Activated naive CD8-positive, alpha-beta T cell (primary cell): ENCODE results near the gene RIMS1.
"Not testable (repeated sequence)": the region's sequence is repeated elsewhere in the genome, so short reads cannot be mapped to it uniquely, and the experiment has no call there.

ENCODE experiments used
- H3K27ac Mint-ChIP-seq: one replicate; pipeline ENCODE4 v1.8.0; 2021; ENCODE audit warnings: mixed read lengths
- H3K27me3 Mint-ChIP-seq: one replicate; pipeline ENCODE4 v1.8.0; 2021; ENCODE audit warnings: mixed read lengths
- H3K36me3 Mint-ChIP-seq: one replicate; pipeline ENCODE4 v1.8.0; 2021; ENCODE audit warnings: mixed read lengths
- H3K4me1 Mint-ChIP-seq: one replicate; pipeline ENCODE4 v1.8.0; 2021; ENCODE audit warnings: low read depth, mixed read lengths
- H3K4me3 Mint-ChIP-seq: one replicate; pipeline ENCODE4 v1.8.0; 2021; ENCODE audit warnings: mild to moderate bottlenecking, mixed read lengths
- H3K9me3 Mint-ChIP-seq: one replicate; pipeline ENCODE4 v1.8.0; 2021; ENCODE audit warnings: low read depth, mixed read lengths

The RIMS1 gene

DNA sequence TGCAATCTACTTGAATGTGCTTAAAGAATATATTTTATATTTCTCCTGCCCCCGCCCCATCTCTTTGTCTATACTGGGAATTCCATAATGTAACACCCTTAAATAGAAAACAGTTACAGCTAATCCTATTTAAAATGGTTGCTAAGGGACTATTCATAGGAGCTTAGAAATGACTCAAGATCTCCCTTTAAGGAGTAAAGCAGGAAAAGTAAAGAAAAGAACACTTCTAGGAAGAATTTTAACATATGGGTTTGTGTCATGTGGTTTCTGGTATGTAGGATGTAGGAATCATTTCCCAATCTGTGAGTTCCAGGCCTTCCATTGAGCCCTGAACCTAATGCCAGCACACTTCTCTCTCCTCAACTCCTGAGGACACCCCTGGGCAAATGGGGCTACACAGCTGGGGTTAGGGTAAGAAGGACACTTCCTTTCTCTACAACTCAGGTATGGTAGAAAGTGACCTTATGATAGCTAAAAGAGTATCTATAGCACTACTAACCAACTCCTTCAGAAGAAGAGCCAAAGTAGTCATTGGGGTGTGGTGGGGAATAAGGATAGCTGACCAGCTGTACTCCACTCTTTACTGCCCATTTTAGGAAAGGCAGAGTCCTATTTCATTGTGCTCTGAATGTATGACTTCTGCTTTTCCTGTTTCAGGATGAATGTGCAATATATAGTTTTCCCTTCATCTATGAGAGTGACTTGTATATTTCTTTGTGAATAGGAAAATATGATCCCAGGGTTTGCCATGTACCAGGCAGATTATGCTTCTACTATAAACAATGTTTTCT, 27.3 kb downstream of the RIMS1 start:
- no peak overlapping the region for H3K27ac Mint-ChIP-seq
- no peaks in the 10 kb centered on the region for H3K9me3 Mint-ChIP-seq
- no peak overlapping the region for H3K4me3 Mint-ChIP-seq
- no peaks in the 10 kb centered on the region for H3K27me3 Mint-ChIP-seq
- no peaks in the 10 kb centered on the region for H3K4me1 Mint-ChIP-seq
- H3K36me3 Mint-ChIP-seq, result no peaks in the 10 kb centered on the region

DNA sequence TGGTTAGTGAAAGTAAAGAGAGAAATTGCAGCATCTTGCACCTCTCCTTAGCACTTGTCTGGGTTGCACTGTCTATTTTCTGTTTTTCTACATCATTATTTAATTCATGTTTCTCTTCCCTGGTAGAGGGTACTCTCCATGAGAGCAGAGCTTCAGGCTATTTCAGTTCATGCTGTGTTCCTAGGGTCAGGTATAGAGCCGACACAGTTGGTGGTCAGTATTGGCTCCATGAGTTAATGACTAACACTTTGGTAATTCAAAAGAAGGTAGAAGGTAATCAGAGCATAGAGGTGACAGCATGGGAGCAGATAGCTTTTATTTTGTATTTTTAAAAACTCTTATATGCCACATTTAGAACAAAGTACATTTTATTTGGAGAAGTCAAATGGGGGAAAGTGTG, 42.7 kb downstream of the RIMS1 start:
- no peaks in the 10 kb centered on the region for H3K27me3 Mint-ChIP-seq
- no peak overlapping the region for H3K4me3 Mint-ChIP-seq
- no peaks in the 10 kb centered on the region for H3K4me1 Mint-ChIP-seq
- H3K9me3 Mint-ChIP-seq, result no peaks in the 10 kb centered on the region
- no peak overlapping the region for H3K27ac Mint-ChIP-seq
- no peaks in the 10 kb centered on the region for H3K36me3 Mint-ChIP-seq

DNA sequence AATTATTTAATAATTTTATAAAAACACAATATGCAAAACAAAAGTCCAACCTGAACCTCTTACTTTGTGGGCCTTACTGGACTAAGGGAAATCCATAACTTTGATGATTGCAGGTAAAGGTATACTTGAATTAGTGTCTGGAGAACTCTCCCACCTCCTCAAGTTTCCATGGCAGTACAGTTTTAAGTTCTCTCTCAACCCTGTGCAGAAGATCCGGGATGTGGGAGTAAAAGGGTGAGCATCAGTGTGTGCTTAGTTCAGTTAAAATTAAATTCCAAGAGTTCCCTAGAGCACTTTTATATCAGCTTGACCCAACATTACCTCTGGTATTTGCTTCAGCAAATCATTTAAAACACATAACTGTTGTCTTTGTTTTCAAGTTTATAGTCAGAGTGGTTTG, 47.5 kb downstream of the RIMS1 start:
- H3K36me3 Mint-ChIP-seq, result no peaks in the 10 kb centered on the region
- no peak overlapping the region for H3K27ac Mint-ChIP-seq
- peaks cover 3% of the 10 kb centered on the region for H3K9me3 Mint-ChIP-seq
- H3K27me3 Mint-ChIP-seq, result no peaks in the 10 kb centered on the region
- H3K4me3 Mint-ChIP-seq, result no peak overlapping the region
- H3K4me1 Mint-ChIP-seq, result no peaks in the 10 kb centered on the region

DNA sequence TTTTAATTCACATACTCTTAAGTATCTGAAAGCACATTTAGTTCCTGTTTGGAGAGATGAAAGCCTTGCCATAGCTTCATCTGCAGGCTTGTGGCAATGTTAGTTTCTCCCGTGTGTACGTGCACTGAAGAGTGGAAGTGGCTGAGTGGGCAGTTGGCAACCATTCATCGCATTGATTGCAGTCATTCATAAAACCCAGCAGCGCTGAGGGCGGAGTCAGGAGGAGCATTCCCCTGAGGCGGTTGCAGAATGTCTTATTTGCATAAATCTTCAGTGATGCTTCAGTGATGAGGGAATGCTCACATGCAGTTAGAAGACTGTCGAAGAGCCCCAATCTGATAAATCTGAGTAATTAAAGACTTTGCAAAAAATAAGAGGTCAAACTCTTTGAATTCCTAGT, 79.1 kb downstream of the RIMS1 start:
- Mint-ChIP-seq H3K4me3 (no peak overlapping the region), H3K4me1 (no peaks in the 10 kb centered on the region), H3K27ac (no peak overlapping the region), H3K9me3 (no peaks in the 10 kb centered on the region), H3K36me3 (no peaks in the 10 kb centered on the region), H3K27me3 (no peaks in the 10 kb centered on the region)

DNA sequence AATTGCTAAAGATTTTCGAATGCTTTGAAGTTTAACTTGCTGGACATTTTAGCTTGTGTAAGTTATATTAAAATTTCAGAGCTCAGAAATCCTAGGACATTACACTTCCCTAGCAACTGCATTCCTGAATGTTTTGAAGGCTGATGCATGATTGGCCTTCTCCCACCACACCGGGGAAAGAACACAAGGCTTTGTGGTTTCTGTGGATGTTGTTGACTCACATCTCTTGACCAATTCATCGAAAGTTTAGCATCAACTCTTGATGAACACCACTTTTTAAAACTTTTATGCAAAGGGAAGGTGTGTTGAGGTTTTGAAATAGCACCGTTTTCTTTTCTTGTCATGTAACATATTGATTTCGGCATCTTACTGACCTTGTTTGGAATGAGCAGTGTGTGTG, 81.1 kb downstream of the RIMS1 start:
- Mint-ChIP-seq H3K27ac (no peak overlapping the region), H3K4me3 (no peak overlapping the region), H3K9me3 (no peaks in the 10 kb centered on the region), H3K27me3 (no peaks in the 10 kb centered on the region), H3K36me3 (no peaks in the 10 kb centered on the region), H3K4me1 (no peaks in the 10 kb centered on the region)

DNA sequence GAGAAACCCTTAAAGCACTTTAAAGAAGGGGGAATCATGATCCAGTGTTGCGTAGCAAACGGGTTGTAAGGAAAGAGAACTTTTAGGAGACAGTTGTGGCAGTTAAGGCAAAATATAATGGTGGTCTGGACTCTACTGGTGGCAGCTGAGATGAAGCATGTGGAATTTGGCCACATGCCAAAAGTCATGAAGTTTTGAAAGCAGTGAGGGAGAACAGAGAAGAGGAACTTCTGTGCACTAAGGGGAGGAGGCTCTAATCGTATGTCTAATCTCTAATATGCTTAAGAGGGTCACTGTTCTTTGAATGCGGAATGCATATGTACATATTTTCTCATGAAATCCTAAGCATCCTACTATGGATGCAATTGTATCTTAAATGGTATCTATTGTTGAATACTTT, 91.5 kb downstream of the RIMS1 start:
- Mint-ChIP-seq H3K4me3 (no peak overlapping the region), H3K9me3 (no peaks in the 10 kb centered on the region), H3K27ac (no peak overlapping the region), H3K36me3 (no peaks in the 10 kb centered on the region), H3K4me1 (no peaks in the 10 kb centered on the region), H3K27me3 (no peaks in the 10 kb centered on the region)

DNA sequence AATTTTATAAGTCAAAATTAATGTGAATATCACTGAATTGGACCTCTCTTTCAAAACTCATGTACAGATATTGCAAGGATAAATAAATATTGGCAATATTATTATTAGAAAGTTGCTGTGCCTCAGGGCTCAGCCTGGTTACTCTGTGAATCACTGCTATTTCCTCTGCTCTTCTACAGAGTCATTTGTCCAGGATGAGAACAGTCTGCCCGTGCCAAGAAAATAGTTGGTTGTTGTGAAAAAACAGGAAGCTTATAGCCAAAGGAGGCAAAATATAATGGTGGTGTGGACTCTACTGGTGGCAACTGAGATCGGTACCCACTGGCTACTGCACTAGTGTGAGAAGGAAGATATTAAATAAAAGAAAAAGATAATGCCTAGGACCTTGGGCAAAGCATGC, 93.6 kb downstream of the RIMS1 start:
- no peak overlapping the region for H3K27ac Mint-ChIP-seq
- H3K27me3 Mint-ChIP-seq, result no peaks in the 10 kb centered on the region
- no peaks in the 10 kb centered on the region for H3K36me3 Mint-ChIP-seq
- no peaks in the 10 kb centered on the region for H3K9me3 Mint-ChIP-seq
- no peak overlapping the region for H3K4me3 Mint-ChIP-seq
- H3K4me1 Mint-ChIP-seq, result no peaks in the 10 kb centered on the region

DNA sequence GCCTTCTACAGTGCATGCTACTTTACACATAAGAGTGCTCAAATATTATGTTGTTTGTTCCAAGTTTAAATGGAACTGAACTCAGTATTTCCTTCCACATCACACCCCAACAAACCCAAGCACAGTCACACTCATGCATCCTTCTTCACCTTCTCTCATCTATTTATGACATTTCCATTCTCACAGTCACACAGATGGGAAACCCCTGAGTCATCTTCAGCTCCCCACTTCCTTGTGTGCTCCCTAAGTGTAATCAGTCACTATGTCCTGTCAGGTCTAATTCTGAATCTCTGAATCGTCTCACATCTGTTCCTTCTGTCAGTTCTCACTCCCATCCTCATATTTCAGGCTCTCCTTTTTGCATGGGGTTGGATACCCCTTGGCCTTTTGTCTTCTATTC, 96.0 kb downstream of the RIMS1 start:
- Mint-ChIP-seq H3K4me3 (no peak overlapping the region), H3K4me1 (no peaks in the 10 kb centered on the region), H3K9me3 (no peaks in the 10 kb centered on the region), H3K27me3 (no peaks in the 10 kb centered on the region), H3K36me3 (no peaks in the 10 kb centered on the region), H3K27ac (no peak overlapping the region)

DNA sequence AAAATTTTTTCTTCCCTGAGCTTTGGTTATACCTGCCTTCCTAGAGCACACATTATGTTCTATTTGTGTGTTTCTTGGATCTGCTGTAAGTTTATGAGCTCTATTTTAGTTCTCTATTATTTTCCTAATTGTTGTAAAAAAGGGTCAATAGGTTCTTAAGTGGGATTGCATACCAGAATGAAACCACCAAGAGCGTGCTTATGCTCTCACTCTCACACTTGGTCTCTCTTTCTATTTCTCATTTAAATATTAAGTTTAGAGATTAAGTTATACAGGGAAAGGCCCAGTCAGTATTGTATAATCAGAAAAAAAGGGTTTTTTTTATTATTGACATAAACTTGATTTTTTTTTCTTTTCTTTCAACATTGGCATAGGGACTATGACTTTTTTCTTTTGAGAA, 96.8 kb downstream of the RIMS1 start:
- H3K27me3 Mint-ChIP-seq, result no peaks in the 10 kb centered on the region
- no peak overlapping the region for H3K27ac Mint-ChIP-seq
- no peaks in the 10 kb centered on the region for H3K4me1 Mint-ChIP-seq
- H3K9me3 Mint-ChIP-seq, result no peaks in the 10 kb centered on the region
- no peak overlapping the region for H3K4me3 Mint-ChIP-seq
- H3K36me3 Mint-ChIP-seq, result no peaks in the 10 kb centered on the region

DNA sequence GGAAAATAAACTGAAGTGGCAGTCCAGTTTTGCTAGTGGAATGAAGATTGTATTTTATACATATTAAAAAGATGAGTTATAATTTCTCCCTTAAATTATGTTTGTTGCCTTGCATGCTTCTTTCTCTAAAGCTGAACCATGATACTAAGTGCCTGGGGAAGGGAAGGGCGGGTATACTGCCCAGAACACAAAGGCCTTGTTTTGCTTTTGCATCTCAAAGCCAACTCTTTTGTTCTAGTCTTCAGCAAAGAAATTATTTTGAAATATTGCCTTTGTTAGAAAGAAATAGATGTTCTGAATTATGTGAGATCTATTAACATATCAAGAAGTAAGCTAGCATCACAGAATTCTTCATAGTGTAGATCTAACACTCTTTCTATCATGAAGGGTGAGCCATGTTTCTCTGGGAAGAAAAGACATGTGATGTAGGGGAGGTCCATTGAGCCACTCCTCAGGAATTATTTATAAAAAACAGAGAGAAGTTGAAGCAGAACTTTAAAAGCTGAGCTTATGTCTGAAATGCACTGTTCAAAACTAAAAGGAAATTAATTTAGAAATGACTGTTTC, 108.4 kb downstream of the RIMS1 start:
- Mint-ChIP-seq H3K4me1 (no peaks in the 10 kb centered on the region), H3K9me3 (no peaks in the 10 kb centered on the region), H3K27me3 (no peaks in the 10 kb centered on the region), H3K27ac (no peak overlapping the region), H3K36me3 (no peaks in the 10 kb centered on the region), H3K4me3 (no peak overlapping the region)

DNA sequence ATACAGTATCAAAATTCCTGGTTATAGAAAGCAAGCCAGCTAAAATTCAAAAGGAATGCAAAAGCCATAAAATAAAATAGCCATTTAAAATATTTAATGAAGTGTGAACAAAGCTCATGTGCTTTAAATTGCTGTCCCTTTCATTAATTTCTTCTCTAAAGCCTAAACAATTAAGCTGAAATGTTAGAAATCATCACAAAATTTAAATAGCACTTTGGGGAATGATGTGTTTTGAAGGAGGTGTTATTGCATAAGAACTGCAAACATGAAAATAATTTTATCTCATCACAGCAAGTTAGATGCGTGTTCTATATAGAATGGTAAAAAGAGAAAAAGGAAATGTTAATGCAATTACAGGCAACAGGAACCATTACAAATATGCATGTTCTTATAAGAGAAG, 111.0 kb downstream of the RIMS1 start:
- H3K27me3 Mint-ChIP-seq, result no peaks in the 10 kb centered on the region
- no peaks in the 10 kb centered on the region for H3K36me3 Mint-ChIP-seq
- no peak overlapping the region for H3K27ac Mint-ChIP-seq
- H3K4me1 Mint-ChIP-seq, result no peaks in the 10 kb centered on the region
- H3K9me3 Mint-ChIP-seq, result no peaks in the 10 kb centered on the region
- no peak overlapping the region for H3K4me3 Mint-ChIP-seq

DNA sequence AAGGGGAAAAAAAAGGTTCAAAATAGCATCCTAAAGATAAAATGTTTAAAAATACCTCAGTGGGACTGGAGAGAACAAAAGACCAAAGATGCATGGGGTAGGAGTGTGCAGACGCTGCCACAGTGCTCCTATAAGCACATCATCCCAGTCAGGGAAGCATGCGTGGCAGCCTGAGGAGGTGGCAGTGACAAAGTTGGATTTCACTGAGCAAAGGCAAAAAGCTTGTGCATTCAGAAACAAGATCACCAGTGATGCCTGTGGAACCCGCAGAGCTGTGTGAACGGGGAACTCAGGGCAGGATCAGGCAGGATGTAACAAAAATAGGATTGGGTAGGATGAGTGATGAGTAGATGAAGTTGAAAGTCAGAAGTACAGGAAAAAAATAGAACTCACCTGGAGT, 116.1 kb downstream of the RIMS1 start:
- H3K4me3 Mint-ChIP-seq, result no peak overlapping the region
- H3K27ac Mint-ChIP-seq, result no peak overlapping the region
- H3K4me1 Mint-ChIP-seq, result no peaks in the 10 kb centered on the region
- H3K27me3 Mint-ChIP-seq, result no peaks in the 10 kb centered on the region
- no peaks in the 10 kb centered on the region for H3K36me3 Mint-ChIP-seq
- peaks cover 12% of the 10 kb centered on the region for H3K9me3 Mint-ChIP-seq

DNA sequence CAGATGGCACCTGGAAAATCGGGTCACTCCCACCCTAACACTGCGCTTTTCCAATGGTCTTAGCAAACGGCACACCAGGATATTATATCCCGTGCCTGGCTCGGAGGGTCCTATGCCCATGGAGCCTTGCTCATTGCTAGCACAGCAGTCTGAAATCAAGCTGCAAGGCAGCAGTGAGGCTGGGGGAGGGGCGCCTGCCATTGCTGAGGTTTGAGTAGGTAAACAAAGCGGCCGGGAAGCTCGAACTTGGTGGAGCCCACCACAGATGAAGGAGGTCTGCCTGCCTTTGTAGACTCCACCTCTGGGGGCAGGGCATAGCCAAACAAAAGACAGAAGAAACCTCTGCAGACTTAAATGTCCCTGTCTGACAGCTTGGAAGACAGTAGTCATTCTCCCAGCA, 120.2 kb downstream of the RIMS1 start:
- H3K9me3 Mint-ChIP-seq, result peaks cover 12% of the 10 kb centered on the region

DNA sequence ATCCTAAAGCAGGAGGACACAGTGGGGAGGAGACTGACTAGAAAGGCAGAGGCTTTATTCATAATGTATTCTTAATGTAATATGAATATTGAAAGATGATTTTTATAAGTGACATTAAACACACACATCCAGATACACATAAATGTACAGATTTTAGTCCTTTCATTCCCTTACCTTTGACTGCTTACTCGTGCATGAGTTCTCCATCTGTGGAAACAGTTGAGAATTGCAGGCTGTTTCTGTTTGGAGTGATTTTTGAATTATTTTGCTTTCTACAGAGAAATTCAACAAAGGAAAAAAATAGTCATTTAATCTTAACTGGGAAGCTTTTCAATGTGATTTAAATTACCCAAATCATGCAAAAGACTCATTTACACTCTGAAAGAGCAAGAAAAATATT, 136.5 kb downstream of the RIMS1 start:
- Mint-ChIP-seq H3K27ac (no peak overlapping the region), H3K9me3 (no peaks in the 10 kb centered on the region), H3K4me3 (no peak overlapping the region), H3K4me1 (no peaks in the 10 kb centered on the region), H3K36me3 (no peaks in the 10 kb centered on the region), H3K27me3 (no peaks in the 10 kb centered on the region)

More for the DNA sequence above, 120.2 kb downstream of the RIMS1 start:
- not testable (repeated sequence) for H3K36me3 Mint-ChIP-seq, H3K27me3 Mint-ChIP-seq, H3K4me1 Mint-ChIP-seq, H3K4me3 Mint-ChIP-seq, H3K27ac Mint-ChIP-seq

DNA sequence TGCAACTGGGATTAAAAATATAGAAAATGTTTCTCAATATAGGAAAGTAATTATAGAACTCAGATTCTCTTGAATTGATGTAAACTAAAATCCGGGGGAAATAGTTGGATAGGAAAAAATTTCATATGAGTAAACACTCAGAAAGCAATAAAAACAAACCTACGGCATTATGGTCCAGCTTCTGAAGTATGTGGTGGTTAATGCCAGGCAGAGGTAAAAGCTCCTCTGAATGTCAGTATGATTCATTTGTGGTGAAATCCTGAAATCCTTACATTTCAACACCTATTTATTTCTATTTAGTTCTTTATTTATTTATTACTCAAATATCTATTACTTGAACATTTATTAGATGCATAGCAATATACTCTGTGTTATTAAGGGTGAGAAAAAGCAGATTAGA, 145.1 kb downstream of the RIMS1 start:
- no peaks in the 10 kb centered on the region for H3K4me1 Mint-ChIP-seq

DNA sequence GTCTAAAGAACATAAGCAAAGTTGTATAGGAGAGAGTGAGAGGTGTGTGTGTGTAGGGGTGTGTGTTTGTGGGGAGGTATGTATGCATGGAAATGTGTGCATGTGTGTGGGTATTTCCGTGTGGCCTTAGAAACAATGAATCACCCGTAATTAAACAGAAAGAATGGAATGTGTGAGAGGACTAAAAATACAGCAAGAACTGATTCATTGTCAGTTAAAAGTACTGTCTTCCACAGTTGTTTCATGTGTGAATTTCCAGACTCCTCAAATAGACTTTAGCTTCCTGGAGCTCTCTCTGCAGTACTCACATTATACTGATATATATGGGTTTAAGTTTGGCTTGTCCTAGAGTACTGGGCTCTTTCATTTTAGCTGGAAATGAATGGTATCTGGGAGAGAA, 145.7 kb downstream of the RIMS1 start:
- no peaks in the 10 kb centered on the region for H3K27me3 Mint-ChIP-seq
- no peaks in the 10 kb centered on the region for H3K4me1 Mint-ChIP-seq
- H3K9me3 Mint-ChIP-seq, result no peaks in the 10 kb centered on the region
- no peaks in the 10 kb centered on the region for H3K36me3 Mint-ChIP-seq
- no peak overlapping the region for H3K4me3 Mint-ChIP-seq
- no peak overlapping the region for H3K27ac Mint-ChIP-seq

More for the DNA sequence above, 145.1 kb downstream of the RIMS1 start:
- Mint-ChIP-seq H3K9me3 (no peaks in the 10 kb centered on the region), H3K36me3 (no peaks in the 10 kb centered on the region), H3K27ac (no peak overlapping the region), H3K4me3 (no peak overlapping the region), H3K27me3 (no peaks in the 10 kb centered on the region)
